Measurements from ENCODE around the gene EXOG.

The EXOG gene

DNA sequence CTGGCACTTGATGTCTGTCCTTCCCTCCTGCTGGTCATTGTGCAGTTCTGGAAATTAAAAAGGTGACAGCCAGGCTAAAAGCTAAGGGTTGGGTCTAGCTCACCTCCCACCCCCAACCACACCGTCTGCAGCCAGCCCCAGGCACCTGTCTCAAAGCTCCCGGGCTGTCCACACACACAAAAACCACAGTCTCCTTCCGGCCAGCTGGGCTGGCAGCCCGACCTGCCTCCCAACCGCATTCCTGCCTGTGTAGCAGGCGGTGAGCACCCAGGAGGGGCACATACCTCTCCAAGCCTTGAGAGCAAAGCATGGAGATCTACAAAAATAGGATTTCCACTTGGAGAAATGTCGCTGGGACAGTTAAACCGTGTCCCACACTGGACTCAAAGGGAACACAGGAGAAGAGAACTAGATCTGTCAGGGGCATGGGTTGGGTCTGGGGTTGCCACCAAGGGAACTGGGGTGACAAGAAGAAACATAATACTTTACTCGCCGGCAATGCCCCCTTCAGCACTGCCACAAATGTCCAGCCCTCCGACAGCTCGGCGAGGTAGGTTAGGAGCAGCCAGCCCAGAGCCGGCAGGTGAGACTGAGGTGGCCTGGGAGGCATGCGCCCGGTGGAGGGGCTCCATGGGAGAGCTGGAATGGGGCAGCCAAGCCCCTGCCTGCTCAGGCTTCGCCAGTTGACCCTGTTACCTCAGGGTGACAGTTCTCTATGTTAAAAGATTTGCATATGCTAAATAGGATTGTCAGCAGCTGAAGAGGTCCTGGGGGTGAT, 52.2 kb downstream of the EXOG start:
- H3K4me3 ChIP-seq (ENCODE audit: low read depth, low read length, poor library complexity, severe bottlenecking) = no peak overlapping the region
- no peaks in the 10 kb centered on the region for H4K20me1 ChIP-seq (ENCODE audit: insufficient read depth, low read length)
- H3K36me3 ChIP-seq (ENCODE audit: insufficient read depth, low read length) = no peaks in the 10 kb centered on the region
- H3K27ac ChIP-seq (ENCODE audit: low read depth, low read length, poor library complexity, severe bottlenecking) = no peak overlapping the region
- H3F3A ChIP-seq (ENCODE audit: insufficient read depth, low read length) = no peaks in the 10 kb centered on the region
- no peak for TF ChIP-seq EZH2 (IDR thresholded peaks at IDR 0.05; ENCODE audit: borderline replicate concordance, low read length)
- TF ChIP-seq, protein P1, sequence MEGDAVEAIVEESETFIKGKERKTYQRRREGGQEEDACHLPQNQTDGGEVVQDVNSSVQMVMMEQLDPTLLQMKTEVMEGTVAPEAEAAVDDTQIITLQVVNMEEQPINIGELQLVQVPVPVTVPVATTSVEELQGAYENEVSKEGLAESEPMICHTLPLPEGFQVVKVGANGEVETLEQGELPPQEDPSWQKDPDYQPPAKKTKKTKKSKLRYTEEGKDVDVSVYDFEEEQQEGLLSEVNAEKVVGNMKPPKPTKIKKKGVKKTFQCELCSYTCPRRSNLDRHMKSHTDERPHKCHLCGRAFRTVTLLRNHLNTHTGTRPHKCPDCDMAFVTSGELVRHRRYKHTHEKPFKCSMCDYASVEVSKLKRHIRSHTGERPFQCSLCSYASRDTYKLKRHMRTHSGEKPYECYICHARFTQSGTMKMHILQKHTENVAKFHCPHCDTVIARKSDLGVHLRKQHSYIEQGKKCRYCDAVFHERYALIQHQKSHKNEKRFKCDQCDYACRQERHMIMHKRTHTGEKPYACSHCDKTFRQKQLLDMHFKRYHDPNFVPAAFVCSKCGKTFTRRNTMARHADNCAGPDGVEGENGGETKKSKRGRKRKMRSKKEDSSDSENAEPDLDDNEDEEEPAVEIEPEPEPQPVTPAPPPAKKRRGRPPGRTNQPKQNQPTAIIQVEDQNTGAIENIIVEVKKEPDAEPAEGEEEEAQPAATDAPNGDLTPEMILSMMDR (IDR thresholded peaks at IDR 0.05; ENCODE audit: low read length) = no peak
- no peak overlapping the region for H3K9ac ChIP-seq (ENCODE audit: low read length)
- H2AFZ ChIP-seq (ENCODE audit: low read length) = no peak overlapping the region
- H3K9me3 ChIP-seq (ENCODE audit: low read length) = no peaks in the 10 kb centered on the region
- no peaks in the 10 kb centered on the region for H3K9me2 ChIP-seq (ENCODE audit: low read depth, low read length)
- no peaks in the 10 kb centered on the region for H3K27me3 ChIP-seq (ENCODE audit: insufficient read depth, low read length)
- H3K4me1 ChIP-seq (ENCODE audit: insufficient read depth, low read length, severe bottlenecking) = no peaks in the 10 kb centered on the region
- H3K4me2 ChIP-seq (ENCODE audit: low read length) = no peak overlapping the region
- H3K79me2 ChIP-seq (ENCODE audit: insufficient read depth, low read length) = no peaks in the 10 kb centered on the region

DNA sequence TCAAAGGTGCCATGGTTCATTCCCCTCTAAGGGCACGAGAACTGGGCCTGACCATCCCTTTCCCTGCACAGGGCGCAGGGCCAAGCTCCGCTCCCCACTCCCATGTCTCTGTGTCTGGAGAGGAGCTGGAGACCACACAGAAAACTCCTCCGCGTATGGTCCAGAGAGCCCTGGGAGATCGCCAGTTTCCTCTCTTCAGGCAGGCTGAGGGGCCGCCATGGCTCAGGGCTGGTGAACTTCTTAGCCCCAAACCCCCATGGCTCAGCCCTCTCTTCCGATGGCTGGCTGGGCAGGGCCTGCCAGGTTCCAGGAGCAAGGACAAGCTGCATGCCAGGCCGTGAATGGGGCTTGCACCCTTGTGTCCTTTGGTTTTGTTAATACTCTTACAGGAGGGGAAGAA, 52.9 kb downstream of the EXOG start:
- Histone ChIP-seq H3K4me3 (ENCODE audit: low read depth, low read length, poor library complexity, severe bottlenecking) (no peak overlapping the region), H3K9me3 (ENCODE audit: low read length) (no peaks in the 10 kb centered on the region)

DNA sequence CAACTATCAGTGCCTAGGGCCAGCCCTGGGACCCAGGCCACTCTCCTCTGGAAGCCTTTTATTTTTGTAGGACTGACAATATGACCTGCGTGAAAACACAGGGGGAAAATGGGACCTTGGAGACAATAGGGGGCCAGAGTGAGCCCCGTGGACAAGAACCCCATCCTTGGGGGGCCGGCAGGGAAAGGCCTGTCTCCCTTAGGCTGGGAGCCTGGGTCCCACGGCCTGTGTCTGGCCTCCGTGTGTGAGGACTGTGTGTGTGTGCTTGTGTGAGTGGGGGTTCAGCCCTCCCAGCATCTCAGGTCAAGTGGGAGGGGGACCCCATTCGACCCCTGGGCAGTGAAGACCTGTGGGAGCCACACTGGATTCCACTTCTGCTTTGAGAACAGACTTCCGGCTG, 53.3 kb downstream of the EXOG start:
- no peak overlapping the region for H3K27ac ChIP-seq (ENCODE audit: low read depth, low read length, poor library complexity, severe bottlenecking)
- no peak for TF ChIP-seq EZH2 (IDR thresholded peaks at IDR 0.05; ENCODE audit: borderline replicate concordance, low read length)
- TF ChIP-seq, protein P1 (IDR thresholded peaks at IDR 0.05; ENCODE audit: low read length) = no peak
- H3K9me3 ChIP-seq (ENCODE audit: low read length) = no peaks in the 10 kb centered on the region
- no peaks in the 10 kb centered on the region; the same call in 1 of the 2 replicates for H3K27me3 ChIP-seq (ENCODE audit: insufficient read depth, low read length)
- no peaks in the 10 kb centered on the region for H3F3A ChIP-seq (ENCODE audit: insufficient read depth, low read length)
- no peaks in the 10 kb centered on the region for H3K9me2 ChIP-seq (ENCODE audit: low read depth, low read length)
- H3K9ac ChIP-seq (ENCODE audit: low read length) = no peak overlapping the region
- H3K4me3 ChIP-seq (ENCODE audit: low read depth, low read length, poor library complexity, severe bottlenecking) = no peak overlapping the region
- no peaks in the 10 kb centered on the region for H3K4me1 ChIP-seq (ENCODE audit: insufficient read depth, low read length, severe bottlenecking)
- no peak overlapping the region for H3K4me2 ChIP-seq (ENCODE audit: low read length)
- no peaks in the 10 kb centered on the region for H3K79me2 ChIP-seq (ENCODE audit: insufficient read depth, low read length)
- no peaks in the 10 kb centered on the region for H3K36me3 ChIP-seq (ENCODE audit: insufficient read depth, low read length)
- no peaks in the 10 kb centered on the region for H4K20me1 ChIP-seq (ENCODE audit: insufficient read depth, low read length)
- H2AFZ ChIP-seq (ENCODE audit: low read length) = no peak overlapping the region

More for the DNA sequence above, 52.9 kb downstream of the EXOG start:
- H3K4me1 ChIP-seq (ENCODE audit: insufficient read depth, low read length, severe bottlenecking) = no peaks in the 10 kb centered on the region
- H3K9me2 ChIP-seq (ENCODE audit: low read depth, low read length) = no peaks in the 10 kb centered on the region
- H3K27me3 ChIP-seq (ENCODE audit: insufficient read depth, low read length) = no peaks in the 10 kb centered on the region; the same call in 1 of the 2 replicates
- no peaks in the 10 kb centered on the region for H3K36me3 ChIP-seq (ENCODE audit: insufficient read depth, low read length)
- no peaks in the 10 kb centered on the region for H3F3A ChIP-seq (ENCODE audit: insufficient read depth, low read length)
- TF ChIP-seq, protein P1 (IDR thresholded peaks at IDR 0.05; ENCODE audit: low read length) = no peak
- no peak for TF ChIP-seq EZH2 (IDR thresholded peaks at IDR 0.05; ENCODE audit: borderline replicate concordance, low read length)
- H3K4me2 ChIP-seq (ENCODE audit: low read length) = no peak overlapping the region
- H3K9ac ChIP-seq (ENCODE audit: low read length) = no peak overlapping the region
- no peaks in the 10 kb centered on the region for H4K20me1 ChIP-seq (ENCODE audit: insufficient read depth, low read length)
- no peaks in the 10 kb centered on the region for H3K79me2 ChIP-seq (ENCODE audit: insufficient read depth, low read length)
- no peak overlapping the region for H2AFZ ChIP-seq (ENCODE audit: low read length)
- no peak overlapping the region for H3K27ac ChIP-seq (ENCODE audit: low read depth, low read length, poor library complexity, severe bottlenecking)

Measured in OCI-LY1 (cell line).